Skin of body (tissue), 2 donors: Measurements from ENCODE around the gene SDK2. TPM values are rescaled to one million over a fixed set of nuclear protein-coding genes. Genes with fewer than 3 reads are reported as not detected.
A peak's percentile ranks its signal among the peaks of the same experiment; 100 is the strongest.
"Not testable (repeated sequence)": the region's sequence is repeated elsewhere in the genome, so short reads cannot be mapped to it uniquely, and the experiment has no call there.

Source experiments
- DNase-seq: peaks from one replicate; lab custom pipeline; 2025; lab: John Stamatoyannopoulos, UW
- total RNA-seq: library from RNA; depleted of rRNA; stranded (reverse); fragments of >200 nt; gene quantifications from one replicate; pipeline ENCODE4 v1.2.3, GENCODE V29; 2014

Gene SDK2
- total RNA-seq, 1 donor from 2014 or later, result 1.6 TPM

DNA sequence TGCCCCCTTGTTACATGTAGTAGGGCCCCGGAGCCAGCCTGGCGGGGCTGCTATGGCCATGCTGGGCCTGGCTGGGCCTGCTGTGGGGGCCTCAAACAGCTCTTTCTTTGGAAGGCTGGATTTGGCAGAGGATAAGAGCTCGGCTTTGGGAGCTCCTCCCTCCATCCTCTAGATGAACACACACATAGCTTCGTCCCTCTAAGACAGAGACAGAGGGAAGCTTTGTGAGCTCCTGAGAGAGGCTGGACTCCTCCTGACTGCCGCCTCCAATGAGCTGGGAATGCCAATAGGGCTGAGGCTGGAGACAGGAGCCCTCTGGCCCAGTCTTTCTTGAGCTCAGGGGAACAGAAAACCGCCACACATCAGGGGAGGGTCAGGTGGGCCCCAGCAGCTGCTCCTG lies 295.1 kb downstream of the SDK2 start:
- DNase-seq, result peak; percentile 51

- no peak for DNase-seq
Observed at GRCh38 chr17:73348829-73349095, 295.5 kb downstream of the SDK2 start.

- no peak for DNase-seq
Observed at GRCh38 chr17:73348018-73348828, 296.0 kb downstream of the SDK2 start.

- no peak for DNase-seq
Observed at GRCh38 chr17:73347351-73347750, 296.9 kb downstream of the SDK2 start.

- no peak for DNase-seq
Observed at GRCh38 chr17:73346501-73347162, 297.6 kb downstream of the SDK2 start.

DNA sequence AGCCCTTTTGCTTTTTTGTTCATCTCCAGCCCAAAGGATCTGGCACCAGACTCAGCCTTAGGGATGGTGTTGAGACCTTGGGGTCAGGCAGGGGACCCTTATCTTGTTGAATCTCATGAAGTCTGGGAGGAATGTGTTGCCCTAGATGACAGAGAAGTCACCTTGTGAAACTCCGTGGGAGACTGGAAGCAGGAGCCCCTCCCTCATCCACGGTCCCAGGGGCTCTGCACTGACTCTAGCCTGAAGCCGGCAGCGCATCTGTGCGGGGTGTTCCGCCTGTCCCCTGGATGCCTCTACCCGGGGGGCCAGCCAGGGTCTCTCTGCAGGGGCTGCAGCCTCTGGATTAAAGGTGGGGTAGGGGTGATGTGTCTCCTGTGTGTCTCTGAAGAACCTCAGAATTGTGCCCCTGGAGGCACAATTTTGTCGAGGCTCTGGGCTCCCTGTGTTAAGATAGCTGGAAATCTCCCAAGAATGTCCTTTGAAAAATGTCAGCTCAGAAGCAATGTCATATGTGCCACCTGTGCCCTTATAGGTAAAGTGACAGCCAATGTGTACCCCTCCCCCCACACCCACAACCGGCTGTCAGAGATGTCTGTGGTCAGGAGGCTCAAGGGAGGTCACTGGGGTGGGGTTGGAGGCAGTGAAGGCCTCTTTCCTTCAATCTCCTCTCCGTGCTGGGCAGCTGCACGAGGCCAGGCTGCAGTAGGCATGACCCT lies 300.3 kb downstream of the SDK2 start:
- DNase-seq, result peak; percentile 42

DNA sequence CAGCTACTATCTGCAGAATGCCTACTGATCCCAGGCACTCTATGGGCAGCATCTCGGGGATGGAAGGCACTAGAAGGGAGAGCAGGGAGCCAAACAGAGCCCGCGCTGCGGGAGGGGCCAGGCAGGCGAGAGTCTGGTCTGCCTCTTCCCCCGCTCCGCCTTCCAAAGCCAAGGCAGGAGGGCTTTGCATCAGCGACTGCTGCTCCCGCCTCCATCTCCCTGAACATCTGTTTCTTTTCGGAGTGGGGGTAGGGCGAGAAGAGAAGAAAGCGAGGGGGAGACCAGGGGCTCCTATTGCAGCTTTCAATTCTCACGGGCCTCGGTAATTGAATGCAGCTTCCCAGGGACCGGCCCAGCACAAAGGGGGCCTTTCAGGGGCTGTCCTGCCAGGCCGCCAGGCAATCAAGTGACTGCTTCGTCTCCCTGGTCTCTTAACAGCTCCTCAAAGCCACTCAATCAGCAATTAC lies 301.0 kb downstream of the SDK2 start:
- DNase-seq, result peak; percentile 88

- DNase-seq, result peak; percentile 23
Observed at GRCh38 chr17:73342541-73343167, 301.6 kb downstream of the SDK2 start.

- peak; percentile 48 for DNase-seq
Observed at GRCh38 chr17:73342050-73342522, 302.2 kb downstream of the SDK2 start.

DNA sequence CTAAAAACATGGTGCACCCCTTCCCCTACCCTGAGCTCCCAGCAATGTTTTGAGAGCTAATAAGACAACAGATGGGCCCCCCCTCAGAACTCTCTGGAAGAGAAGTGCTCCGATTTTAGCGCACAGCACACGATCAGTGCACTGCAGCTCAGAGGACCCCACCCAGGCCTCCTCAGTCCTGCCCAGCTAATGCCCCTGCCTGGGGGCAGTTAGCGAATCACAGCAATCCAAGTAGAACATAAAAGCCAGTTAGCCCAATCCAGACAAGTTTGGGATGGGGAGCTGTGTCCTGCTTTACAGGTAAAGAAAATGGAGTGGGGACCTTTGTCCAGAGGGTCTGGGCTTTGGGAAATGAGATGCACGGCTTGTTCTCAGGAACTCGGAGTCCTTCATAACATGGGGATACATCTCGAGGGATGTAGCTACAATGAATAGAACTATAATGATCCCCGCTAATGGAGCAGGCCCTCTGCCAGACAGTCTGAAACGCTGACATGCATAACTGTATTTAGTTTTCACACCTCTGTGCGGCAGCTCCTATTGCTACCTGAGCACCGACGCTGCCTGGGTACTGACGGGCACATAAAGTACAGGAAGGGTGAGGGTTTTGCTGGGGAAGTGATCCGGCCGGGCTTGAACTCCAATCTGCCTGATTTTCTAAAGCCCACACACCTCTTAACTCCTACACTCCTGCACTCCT lies 302.7 kb downstream of the SDK2 start:
- no peak for DNase-seq

GRCh38 chr17:73340093-73340596 lies 304.1 kb downstream of the SDK2 start:
- no peak for DNase-seq

- DNase-seq, result no peak
Observed at GRCh38 chr17:73338566-73339197, 305.6 kb downstream of the SDK2 start.

DNA sequence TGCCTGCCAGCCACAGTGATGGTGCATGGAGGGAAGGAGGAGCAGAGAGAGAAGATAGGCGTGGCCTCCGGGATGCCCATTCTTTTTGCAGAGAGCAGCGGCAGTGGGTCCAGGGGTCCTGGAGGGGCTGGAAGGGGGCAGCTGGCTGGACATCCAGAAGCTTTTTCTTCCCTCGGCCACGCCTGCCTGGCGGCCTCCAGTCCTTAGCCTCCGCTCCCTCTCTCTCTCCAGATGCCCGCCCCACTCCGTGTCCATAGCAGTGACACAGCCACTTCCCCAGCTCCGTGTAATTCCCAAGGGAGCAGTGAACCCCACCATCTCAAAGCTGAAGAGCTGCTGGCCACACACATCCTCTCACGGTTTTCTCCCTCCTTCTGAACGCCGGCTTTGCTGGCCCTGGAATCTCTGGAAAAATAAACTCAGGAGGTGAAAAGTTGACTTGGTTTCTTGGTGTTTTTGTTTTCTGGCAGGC lies 306.2 kb downstream of the SDK2 start:
- DNase-seq, result peak; percentile 22

DNA sequence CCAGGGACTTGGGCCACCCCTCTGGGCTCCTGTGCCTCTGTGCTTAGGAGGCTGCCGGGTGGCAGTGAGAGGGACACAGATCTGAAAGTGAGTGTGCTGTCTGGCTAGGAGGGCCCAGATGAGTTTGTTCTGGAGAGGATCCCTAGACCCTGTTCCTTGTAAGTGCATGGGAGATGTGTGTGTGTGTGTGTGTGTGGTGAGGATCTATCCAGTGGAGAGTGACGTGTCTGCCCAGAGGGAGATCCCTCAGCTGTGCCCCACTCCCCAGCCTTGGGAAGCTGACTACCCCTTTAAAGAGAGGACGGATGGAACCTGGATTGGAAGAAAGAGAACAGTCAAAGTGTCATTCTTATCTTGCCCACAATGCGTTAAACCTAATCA lies 306.9 kb downstream of the SDK2 start:
- DNase-seq, result no peak

DNA sequence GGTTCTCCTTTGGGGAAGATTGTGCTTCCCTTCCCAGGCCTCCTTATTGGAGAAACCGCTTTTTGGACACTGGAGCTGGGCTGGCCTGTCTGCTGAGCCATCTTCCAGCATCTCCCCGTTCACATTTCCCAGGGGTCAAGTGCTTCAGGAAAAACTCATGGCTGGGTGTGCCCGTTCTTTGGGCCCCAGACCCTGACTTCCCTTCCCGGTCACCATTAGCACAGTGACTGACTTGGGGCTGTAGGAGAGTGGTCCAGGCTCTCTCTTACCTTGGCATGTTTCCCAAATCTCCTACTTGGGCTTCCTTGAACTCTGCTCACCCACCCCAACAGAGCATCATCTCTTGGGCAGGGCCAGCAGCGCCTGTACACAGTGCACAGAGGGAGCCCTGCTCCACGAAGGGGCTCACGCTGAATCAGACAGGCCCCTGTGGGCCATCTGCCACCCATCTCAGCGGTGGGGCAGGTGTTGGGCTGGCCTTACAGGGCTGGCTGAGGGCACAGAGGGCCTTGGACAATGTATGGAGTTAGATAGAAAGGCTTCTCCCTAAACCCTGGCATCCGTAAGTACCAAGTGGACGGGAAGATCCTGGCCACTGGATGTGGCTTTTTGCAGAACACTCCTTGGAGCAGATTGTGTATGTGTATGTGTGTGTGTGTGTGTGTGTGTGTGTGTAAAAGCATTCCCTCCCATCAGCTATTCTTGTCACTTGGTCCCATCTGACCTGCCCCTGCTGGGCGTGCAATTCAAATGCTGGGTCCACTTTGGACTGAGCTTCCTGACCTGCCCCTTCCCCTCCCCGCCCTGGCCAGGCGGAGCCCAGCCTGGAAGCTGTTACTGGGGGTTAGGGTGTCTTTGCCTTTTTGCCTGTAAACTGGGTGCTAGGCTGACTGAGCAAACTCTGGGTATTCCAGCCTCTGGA lies 307.6 kb downstream of the SDK2 start:
- DNase-seq, result no peak

DNA sequence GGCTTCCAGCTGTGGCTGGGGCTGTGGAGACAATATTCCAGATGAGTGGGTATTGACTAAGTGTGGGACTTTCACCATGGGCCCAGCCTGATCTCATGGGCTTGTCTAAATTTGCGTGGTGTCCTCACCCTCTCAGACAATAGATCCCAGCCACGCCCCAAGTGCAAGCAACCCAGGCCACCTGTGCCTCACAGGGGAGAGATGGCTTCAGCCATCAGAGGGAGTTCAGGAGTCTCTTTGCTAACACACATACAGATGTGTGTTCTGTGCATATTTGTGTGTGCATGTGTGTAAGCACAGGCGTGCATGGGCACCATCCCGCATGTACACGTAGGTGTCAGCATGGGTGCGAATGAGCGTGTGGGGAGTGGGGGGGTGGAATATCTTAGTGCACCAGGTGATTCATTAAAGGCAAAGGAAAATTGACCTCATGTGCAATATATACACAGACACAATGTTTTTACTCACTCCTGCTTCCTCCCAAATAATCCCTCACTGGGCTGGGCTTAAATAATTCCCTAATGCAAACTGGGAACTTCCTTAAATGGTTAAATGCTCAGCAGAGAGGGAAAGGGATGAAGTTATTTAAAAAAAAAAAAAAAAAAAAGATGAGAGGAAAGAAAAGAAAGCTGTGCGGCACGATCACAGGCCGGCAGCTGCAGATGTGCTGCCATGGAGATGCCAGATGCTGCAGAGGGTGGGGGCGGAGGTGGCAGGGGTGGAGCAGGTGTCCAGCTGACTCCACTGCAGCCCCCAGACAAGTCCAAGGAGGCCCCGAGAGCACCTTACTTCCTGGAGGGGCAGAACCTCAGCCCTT lies 308.4 kb downstream of the SDK2 start:
- DNase-seq, result no peak

DNA sequence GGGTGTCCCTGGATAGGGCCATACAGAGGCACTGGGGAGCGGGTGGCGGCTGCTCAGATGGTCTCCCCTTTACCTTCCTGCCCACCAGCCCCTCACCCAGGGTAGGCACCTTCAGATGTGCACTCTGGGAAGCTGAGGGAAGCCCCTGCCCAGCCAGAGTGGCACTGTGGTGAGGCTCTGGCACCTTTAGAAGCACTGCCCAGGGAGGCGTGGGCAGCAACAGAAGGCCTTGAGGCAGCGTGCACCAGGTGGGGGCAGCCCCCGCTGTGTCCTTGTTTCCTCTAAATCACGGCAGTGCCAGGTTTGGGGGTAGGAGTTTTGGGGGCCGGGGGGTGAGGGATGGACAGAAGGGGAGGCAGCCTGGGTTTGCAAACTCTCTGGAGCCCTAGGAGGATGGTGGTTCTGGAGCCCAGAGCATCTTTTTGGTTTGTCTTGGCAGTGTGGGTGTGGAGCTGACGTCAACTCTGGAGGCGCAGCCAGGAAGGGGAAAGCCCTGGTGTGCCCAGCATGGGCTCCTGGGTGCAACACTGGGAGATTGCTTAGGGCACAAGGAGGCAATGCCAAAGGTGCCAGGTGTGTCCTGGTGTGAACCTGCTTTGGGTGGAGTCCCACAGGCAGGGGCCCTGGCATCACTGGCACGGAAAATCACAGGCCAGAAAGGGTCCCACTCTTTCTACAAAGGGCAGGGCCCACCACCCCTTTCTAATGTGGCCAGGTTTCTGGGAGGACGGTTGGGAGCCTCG lies 309.3 kb downstream of the SDK2 start:
- no peak for DNase-seq

- DNase-seq, result not testable (repeated sequence)
Observed at GRCh38 chr17:73333445-73333844, 310.8 kb downstream of the SDK2 start.
